ENCODE data around the gene SERPINB13. TPM values are rescaled to one million over a fixed set of nuclear protein-coding genes. Genes with fewer than 3 reads are reported as not detected.

The SERPINB13 gene
- total and polyA plus RNA-seq, 3 donors from 2014 or later: not detected

DNA sequence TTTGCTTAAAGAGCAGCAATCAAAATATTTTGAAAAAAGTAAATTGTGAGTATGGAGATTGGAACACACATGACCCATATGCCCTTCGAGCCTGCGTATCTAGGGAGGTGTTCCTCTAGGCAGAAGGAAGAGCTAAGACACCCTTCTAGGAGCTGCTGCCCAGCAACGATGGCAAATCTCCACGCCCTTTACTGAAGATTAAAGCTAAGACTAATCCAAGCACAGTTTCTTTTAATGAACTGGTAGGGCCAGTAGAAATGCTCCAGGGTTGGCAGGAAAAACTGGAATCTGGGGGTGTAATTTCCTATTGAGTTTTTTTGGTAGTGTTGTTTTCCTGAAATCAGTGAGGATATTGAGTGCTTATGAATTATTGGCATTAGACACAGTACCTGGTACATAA lies 712 bp upstream of the SERPINB13 start:
- TF ChIP-seq POLR2A (IDR thresholded peaks at IDR 0.05): no peak
- no peak for TF ChIP-seq CTCF (IDR thresholded peaks at IDR 0.05)
- intact Hi-C loops (cut with DNase I; ENCODE audit: low total_unique reads): no loop called here
- Histone ChIP-seq H3K9me3 (no peaks in the 10 kb centered on the region), H3K36me3 (ENCODE audit: low read depth, missing control alignments) (no peaks in the 10 kb centered on the region), H3K4me1 (no peaks in the 10 kb centered on the region), H3K27me3 (no peaks in the 10 kb centered on the region), H3K4me3 (no peak overlapping the region), H3K27ac (no peak overlapping the region)
- WGBS, 2 donors: 72 to 74% methylated on average over 4 of the region's 4 CpGs
- no peak for DNase-seq

DNA sequence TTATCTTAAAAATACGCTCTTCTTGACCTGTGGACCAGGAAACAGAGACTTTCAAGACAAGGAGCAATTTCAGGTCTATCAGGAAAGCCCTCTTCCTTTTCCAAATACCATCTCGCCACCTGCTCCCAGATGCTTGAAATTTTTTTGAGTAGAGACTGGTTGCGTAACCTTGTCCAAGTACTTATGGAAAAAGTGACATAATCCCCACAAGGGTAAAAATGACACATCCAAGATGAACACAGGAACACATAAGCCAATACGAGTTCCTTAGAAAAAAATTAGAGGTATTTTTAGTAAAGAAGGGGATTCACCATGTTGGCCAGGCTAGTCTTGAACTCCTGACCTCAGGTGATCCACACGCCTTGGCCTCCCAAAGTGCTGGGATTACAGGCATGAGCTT lies 1.8 kb downstream of the SERPINB13 start:
- Histone ChIP-seq H3K36me3 (ENCODE audit: low read depth, missing control alignments) (no peaks in the 10 kb centered on the region), H3K27me3 (no peaks in the 10 kb centered on the region), H3K9me3 (no peaks in the 10 kb centered on the region), H3K27ac (no peak overlapping the region), H3K4me1 (no peaks in the 10 kb centered on the region), H3K4me3 (no peak overlapping the region)
- no peak for TF ChIP-seq CTCF (IDR thresholded peaks at IDR 0.05)
- no peak for TF ChIP-seq POLR2A (IDR thresholded peaks at IDR 0.05)
- DNase-seq: no peak
- intact Hi-C loops (cut with DNase I; ENCODE audit: low total_unique reads): no loop called here
- WGBS, 2 donors: 81 to 88% methylated on average over 5 of the region's 5 CpGs

- TF ChIP-seq POLR2A (IDR thresholded peaks at IDR 0.05): no peak
- TF ChIP-seq CTCF (IDR thresholded peaks at IDR 0.05): no peak
- Histone ChIP-seq H3K4me3 (no peak overlapping the region), H3K27me3 (no peaks in the 10 kb centered on the region), H3K36me3 (ENCODE audit: low read depth, missing control alignments) (no peaks in the 10 kb centered on the region), H3K9me3 (no peaks in the 10 kb centered on the region), H3K27ac (no peak overlapping the region), H3K4me1 (no peaks in the 10 kb centered on the region)
- WGBS, 2 donors: 69 to 80% methylated on average over 2 of the region's 2 CpGs
- intact Hi-C loops (cut with DNase I; ENCODE audit: low total_unique reads): no loop called here
- no peak for DNase-seq
Measured at GRCh38 chr18:63590373-63590772, 3.2 kb downstream of the SERPINB13 start.

GRCh38 chr18:63590966-63591695 lies 4.0 kb downstream of the SERPINB13 start:
- H3K36me3 ChIP-seq (ENCODE audit: low read depth, missing control alignments): no peaks in the 10 kb centered on the region
- DNase-seq: no peak
- H3K27ac ChIP-seq: no peak overlapping the region
- no peaks in the 10 kb centered on the region for H3K4me1 ChIP-seq
- TF ChIP-seq CTCF (IDR thresholded peaks at IDR 0.05) (no peak), POLR2A (IDR thresholded peaks at IDR 0.05) (no peak)
- WGBS, 2 donors: 85 to 96% methylated on average over 3 of the region's 3 CpGs
- no peaks in the 10 kb centered on the region for H3K27me3 ChIP-seq
- H3K9me3 ChIP-seq: no peaks in the 10 kb centered on the region
- intact Hi-C loops (cut with DNase I; ENCODE audit: low total_unique reads): no loop called here
- H3K4me3 ChIP-seq: no peak overlapping the region

GRCh38 chr18:63591725-63592124 lies 4.6 kb downstream of the SERPINB13 start:
- no peaks in the 10 kb centered on the region for H3K36me3 ChIP-seq (ENCODE audit: low read depth, missing control alignments)
- intact Hi-C loops (cut with DNase I; ENCODE audit: low total_unique reads): no loop called here
- H3K27me3 ChIP-seq: no peaks in the 10 kb centered on the region
- H3K4me3 ChIP-seq: no peak overlapping the region
- no peaks in the 10 kb centered on the region for H3K9me3 ChIP-seq
- no peak overlapping the region for H3K27ac ChIP-seq
- TF ChIP-seq POLR2A (IDR thresholded peaks at IDR 0.05) (no peak), CTCF (IDR thresholded peaks at IDR 0.05) (no peak)
- 78 to 90% methylated on average over 3 of the region's 3 CpGs for WGBS, 2 donors
- H3K4me1 ChIP-seq: no peaks in the 10 kb centered on the region
- DNase-seq: no peak
